Hippocampal formation (tissue), 2 donors: ENCODE results near the gene CHAD.
"Not testable (repeated sequence)": the region's sequence is repeated elsewhere in the genome, so short reads cannot be mapped to it uniquely, and the experiment has no call there.

Source experiments
- DNase-seq, 2 donors: peaks; one replicate each; lab custom pipeline; 2025; lab: John Stamatoyannopoulos, UW

Gene CHAD

DNA sequence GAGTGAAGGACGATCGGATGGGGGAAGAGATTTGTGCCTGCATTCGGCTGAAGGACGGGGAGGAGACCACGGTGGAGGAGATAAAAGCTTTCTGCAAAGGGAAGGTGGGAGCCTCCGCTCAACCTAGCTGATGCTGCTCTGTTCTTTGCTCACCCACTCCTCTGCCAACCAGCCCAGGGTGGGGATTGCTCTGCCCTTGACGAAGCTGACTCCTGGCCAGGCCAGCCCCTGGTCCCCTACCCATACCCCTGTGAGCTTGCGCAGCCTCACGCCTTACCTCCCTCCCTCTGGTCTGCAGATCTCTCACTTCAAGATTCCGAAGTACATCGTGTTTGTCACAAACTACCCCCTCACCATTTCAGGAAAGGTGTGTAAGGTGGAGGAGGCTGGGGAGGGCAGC lies 5.2 kb upstream of the CHAD start:
- DNase-seq: no peak

DNA sequence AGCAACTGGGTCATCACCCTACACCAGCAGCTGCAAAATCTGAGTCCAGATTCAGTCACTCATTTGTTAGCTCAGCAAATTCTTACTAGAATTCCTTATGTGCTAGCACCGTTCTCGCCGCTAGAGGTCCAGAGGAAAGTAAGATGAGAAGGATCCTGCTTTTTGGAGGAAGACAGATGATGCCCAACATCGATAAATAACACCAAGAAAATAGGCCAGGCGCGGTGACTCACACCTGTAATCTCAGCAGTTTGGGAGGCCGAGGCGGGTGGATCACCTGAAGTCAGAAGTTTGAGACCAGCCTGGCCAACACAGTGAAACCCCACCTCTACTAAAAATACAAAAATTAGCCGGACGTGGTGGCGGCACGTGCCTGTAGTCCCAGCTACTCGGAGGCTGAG lies 4.1 kb upstream of the CHAD start:
- DNase-seq: not testable (repeated sequence)

DNA sequence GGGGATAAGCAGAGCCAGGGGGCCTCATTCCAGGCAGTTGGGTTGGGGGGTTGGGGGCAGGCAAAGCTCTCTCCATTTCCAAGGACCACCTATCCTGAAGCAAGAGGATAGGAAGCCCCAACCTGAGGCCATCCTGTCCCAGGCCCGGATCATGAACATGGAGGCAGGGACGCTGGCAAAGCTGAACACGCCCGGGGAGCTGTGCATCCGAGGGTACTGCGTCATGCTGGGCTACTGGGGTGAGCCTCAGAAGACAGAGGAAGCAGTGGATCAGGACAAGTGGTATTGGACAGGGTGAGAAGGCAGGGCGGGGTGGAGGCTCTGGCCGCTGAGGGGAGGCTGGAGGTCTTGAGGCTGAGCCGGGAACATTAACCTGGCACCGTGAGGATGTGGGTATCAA lies 3.6 kb upstream of the CHAD start:
- no peak for DNase-seq

DNA sequence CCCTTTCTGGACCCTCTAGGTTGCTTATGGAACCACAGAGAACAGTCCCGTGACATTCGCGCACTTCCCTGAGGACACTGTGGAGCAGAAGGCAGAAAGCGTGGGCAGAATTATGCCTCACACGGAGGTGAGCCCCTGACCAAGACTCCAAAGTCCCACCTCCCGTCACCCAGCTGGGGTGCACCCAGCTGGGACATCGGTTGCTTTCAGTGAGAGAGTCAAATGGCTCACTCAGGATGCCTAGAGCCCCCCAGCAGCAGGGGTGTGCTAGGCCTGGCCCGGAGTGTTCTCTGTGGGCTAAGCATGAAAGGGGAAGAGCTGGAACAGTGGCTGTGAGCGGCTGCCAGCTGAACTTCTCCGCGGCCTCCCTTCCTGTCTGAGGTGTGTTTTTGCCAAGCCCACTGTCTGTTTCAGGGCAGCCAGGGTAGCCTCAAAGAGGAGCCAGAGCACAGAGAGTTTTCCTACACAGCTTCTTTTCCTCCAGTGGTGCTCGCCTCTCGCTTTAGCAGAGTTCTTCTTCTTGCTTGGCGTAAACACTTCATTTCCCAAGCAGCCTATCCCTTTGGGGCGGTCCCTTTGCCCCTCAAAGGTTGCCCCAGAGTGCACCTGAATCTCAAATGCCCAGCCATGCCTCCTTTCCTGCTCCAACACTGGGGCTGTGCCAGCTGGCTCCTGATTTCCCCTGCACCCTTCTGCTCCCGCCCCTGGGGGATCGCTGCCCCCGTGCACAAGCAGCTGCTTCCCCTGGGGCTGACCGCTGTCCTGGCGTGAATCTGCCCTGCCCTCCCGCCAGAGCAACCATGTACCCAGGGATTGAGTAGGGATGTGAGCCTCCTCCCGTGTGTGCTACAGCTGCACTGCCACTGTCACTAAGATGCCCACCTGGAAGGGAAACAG lies 2.6 kb upstream of the CHAD start:
- DNase-seq: no peak

DNA sequence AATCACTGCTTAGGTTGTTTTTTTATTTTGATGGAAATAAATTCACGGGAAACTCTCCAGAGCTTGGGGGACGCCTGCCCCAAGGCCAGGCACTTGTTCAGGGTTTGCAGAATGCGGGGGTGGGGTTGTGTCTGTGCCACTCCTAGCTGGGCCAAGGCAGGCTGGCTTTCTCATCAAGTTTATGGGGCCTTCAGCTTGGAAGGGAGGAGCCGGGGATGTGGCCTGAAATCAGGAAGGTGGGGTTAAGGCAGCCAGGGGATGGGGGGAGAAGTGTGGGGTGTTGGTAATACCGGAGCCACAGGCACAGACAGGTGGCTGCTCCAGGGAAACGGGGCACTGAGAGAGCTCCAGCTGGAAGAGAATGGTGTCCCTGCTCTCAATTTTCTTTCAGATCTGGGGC lies 1.7 kb upstream of the CHAD start:
- no peak for DNase-seq

DNA sequence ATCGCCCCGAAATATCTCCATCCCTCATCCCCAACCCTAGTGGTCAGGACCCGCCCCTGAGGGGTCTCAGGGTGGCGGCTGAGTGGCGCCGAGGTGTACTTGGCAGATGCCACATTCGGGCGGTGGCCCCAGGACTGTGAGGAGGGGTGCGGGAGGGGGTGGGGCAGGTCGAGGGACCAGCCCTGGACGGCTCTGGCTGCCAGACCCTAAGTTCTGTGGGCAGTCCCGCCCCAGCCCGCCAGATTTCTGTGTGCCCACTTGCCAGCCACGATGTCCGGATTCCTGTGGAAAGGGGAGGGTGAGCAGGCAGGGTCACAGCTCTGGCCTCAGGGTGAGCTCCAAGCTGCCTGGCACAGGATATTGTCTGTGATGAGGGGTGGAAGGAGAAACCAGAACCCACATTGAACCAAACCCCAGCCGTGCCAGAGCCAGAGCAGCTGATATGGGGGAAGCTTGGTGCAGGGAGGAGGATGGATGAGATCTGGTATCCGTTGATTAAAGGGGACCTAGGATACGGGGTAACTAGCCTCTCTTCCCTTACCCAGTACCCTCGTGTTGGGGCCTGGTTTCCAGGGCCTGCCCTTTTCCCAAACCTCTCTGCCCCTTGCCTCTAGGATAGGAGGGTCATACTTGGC lies 1.1 kb upstream of the CHAD start:
- no peak for DNase-seq

DNA sequence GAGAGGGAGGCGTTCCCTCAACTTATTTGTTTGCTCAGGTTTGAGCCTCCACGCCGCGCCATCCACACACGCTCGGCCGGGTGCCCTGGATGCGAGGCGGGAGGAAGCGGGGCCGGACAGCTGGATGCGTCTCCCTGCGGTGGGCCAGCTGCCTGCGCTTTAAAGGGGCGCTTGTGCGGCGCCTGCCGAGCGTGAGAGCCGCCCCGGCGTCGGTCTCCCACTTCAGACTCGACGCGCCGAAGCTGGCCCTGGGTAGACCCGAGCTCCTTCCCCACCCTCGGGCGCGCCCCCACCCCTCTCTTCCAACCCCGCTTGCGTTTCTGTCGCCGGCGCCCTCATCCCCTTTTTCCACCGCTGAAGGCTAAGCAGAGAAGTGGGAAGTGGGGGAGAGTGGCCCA lies 527 bp upstream of the CHAD start:
- no peak for DNase-seq

DNA sequence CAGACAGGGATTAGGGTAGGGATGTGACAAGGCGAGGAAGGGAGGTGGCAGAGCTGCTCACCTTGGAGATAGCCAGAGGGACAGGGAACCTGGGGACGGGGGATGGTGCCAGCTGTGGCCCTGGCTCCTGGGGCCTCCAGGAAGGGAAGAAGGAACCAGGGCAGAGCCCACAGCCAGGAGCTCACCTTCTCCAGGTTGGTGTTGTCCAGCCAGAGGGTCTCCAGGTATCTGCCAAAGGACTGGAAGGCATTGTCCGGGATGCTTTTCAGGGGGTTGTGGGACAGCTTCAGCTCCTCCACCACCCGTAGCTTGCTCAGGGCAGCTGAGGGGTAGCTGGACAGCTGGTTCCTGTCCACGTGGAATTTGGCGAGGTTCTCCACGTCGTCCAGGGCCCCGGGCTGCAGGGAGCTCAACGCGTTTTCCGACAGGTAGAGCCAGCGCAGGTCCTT lies 801 bp downstream of the CHAD start:
- no peak for DNase-seq

DNA sequence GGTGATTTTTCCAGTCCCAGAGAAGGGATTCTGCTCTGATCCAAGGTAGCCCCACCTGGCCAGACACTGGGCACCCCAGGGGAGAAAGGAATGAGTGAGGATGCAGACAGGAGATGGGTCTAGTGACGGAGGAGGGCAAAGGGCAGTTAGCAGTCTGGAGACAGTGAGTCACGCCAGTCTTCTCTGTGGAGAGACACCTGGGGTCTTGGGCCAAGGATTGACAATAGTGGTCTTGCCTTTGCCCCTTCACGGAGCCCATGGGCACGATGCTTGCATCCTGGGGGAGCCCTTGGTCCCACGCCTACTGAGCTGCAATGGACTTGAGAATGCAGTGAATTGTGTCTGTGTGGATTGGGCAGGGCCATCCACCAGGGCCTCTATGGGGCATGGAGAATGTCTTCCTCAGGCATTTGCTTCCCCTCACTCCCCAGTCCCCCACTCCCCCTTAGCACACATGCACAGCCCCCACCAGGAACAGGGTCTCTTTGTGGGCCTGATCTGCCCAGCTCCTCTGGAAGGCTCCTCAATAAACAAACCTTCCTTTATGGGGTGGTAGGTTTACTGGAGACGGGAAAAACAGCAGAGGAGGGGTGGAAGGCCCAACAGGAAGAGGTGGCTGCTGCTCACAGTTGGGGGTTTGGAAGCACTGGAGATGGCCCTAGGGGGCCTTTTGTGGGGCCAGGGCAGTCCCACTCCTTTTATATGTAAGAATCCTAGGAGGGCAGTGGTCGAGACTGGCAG lies 1.4 kb downstream of the CHAD start:
- no peak for DNase-seq

DNA sequence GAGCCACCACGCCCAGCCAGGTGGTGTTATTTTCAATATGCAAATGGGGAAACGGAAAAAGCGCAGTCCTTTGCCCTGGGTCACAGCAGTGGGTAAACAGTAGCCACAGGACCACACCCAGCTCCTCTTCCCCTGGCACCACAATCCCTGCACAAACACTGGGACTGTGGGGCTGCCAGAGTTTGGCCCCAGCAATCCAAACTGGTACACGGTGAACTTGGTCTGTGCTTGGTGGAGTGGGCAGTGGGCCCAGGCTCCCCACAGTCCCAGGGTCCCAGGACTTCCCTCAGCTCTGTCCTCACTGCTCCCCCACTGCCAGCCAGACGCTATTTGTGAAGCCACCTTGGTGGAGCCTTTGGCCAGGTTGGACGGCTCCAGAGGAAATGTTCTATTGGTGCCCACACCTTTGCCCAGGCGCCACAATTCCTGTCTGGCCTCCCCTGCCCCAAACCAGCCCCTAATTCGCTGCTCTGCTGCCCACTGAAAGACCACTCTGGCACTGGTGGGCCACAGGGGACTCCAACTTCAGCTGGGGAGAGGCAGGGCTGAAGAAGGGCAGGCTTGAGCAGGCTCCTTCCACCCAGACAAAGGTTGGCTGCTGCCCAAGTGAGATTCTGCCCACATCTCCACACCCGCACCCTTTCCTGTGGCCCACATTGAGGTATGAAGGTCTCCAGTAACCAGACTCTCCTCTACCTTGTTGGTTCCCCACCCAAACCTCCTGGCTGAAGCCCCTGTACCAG lies 2.1 kb downstream of the CHAD start:
- DNase-seq: no peak

DNA sequence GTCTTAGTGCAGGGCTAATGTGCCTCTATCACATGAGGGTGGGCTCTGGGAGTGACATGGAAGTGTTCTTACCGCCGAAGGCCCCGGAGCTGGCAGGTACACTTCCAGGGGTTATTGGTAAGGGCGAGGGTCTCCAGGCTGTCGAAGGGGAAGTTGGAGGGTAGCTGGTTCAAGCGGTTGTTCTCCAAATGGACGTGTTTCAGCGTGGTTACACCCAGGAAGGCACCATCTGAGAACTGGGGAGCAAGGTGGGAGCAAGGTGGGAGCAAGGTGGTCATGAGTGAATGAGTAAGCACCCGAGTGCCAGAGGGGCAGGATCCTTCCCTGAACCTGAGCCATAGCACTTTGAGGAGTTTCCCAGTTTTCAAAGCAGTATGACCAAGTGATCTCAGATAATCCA lies 3.0 kb downstream of the CHAD start:
- no peak for DNase-seq

DNA sequence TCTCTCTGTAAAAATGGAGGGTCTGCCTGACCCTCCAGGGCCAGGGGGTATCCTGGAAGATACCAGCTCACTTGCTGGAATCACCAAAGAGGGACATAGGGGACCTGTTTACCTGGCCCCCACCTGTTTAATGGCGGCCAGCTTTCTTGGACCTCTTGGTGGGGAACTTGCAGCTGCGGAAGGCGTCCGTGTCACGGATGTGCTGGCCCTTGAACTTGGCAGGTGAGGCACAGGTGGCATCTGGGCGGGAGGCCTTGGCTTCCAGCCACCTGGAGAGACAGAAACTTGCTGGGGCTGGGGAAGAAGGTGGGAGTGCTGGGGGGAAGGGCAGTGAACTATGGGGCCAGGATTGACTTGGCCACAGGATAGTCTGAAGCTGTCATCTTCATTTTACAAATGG lies 3.5 kb downstream of the CHAD start:
- DNase-seq: no peak

DNA sequence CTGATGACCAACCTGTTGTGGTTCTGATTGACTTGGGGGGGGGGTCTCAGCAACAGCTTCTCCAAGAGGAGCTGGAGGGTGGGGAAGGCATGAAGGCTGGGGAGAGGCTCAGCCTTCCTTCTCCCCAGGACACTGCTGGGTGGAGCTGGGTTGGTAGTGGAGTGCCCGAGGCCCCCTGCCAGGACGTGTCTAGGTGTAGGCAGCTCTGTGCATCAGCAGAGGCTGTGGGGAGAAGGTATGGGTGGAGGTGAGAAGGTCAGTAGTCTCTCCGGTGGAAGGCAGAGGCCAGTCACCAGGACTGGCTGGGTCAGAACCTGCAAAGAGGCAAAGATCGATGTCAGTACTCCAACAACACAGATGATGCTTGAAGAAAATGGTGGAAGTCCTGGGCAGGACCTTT lies 3.9 kb downstream of the CHAD start:
- no peak for DNase-seq

DNA sequence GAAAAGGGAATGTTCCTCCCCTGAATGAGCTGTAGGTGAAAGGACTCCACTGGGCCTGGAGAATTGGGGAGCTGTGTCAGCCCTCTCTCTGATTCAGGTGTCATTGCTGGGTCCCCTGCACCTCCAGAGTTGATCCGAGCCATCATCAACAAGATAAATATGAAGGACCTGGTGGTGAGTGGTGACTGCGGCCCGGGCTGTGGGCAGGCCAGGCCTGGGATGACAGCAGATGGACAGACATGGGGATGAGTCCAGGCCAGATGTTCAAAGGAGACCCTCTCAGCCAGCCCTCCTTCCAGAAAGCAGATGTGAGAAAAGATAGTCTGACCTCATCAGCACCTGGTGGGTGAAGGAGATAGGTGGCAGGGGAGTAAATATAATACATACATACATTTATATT lies 4.6 kb downstream of the CHAD start:
- DNase-seq: no peak

DNA sequence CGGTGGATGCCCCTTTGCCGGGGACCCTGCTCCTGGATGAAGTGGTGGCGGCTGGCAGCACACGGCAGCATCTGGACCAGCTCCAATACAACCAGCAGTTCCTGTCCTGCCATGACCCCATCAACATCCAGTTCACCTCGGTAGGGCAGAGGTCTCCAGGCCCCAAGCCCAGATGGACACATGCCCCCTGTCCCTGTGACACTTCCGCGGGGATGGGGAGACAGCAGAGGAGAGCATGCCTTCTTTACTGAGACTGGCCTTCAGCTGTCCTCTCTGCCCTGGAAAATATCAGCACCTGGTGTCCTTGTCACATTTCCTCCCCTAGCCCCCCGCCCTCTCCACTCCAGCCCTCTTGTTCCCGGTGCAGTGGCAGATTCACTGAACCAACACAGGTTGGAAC lies 6.2 kb downstream of the CHAD start:
- DNase-seq: no peak

DNA sequence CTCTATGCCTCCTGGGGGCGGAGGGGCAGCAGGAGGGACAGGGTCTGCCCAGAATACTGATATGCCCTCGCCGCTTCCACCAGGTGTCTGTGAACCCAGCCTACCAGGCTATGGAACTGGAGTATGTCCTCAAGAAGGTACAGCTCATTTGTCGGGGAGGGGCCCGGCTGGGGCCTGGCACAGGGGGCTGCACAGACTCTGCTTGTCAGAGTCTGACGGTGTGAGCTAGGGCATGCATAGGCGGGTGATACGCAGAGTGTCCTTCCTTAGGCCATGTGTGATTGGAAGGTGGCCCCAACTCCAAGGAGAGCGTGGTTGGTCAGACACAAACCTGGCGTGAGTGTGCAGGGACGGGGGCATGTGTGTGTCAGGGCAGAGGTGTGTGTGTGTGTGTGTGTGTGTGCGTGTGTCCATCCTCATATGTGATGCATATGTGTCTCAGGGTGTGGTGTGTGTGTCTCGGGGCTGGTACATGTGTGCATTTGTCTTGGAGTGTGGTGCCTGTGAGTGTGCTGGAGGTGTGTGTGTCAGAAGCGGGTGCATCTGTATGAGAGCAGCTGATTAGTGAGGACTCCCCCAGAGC lies 7.0 kb downstream of the CHAD start:
- no peak for DNase-seq

DNA sequence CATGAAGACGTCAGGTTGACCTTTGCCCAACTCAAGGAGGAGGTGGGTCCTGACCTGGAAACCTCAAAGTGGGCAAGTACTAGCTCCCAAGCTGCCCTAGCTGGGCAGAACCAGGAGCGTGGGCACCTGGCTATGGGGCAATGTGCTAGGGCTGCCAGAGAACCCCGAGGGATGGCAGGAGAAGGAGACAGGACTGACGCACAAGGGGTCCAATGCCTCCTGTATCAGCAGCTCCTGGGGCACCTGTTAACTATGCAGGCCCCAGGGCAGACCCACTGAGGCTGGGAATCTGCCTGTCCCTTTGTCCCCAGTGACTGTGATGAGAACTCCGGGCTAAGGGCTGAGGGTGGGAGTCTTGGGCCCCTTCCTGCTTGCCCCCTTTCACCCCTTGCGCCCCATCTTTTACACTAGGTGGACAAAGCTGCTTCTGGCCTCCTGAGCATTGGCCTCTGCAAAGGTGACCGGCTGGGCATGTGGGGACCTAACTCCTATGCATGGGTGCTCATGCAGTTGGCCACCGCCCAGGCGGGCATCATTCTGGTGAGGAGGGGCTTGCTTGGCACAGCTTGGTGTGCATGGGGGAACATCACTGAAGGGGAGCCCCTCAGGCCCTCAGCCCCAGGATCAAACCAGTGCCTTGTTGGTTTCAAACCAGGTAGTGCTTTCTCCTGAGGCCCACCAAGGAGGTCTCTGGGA lies 7.7 kb downstream of the CHAD start:
- no peak for DNase-seq

DNA sequence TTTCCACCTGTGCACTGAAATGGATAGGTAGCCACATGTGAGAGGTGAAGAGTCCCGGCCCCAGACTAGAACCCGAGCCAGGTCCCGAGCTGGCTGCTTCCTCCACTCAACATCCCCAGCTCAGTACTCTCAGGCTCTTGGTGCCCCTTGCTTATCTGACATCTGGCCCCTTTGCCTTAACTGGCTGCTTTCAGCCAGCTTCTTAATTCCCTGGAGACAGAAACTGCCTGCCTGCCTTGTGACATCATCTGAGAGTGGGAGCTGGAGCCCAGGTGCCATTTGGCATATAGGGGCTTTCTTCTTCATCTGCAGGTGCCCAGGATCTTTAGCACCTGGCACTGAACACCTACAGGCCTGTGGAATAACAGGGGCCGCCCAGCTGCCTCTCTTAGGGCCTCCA lies 8.9 kb downstream of the CHAD start:
- DNase-seq: no peak

DNA sequence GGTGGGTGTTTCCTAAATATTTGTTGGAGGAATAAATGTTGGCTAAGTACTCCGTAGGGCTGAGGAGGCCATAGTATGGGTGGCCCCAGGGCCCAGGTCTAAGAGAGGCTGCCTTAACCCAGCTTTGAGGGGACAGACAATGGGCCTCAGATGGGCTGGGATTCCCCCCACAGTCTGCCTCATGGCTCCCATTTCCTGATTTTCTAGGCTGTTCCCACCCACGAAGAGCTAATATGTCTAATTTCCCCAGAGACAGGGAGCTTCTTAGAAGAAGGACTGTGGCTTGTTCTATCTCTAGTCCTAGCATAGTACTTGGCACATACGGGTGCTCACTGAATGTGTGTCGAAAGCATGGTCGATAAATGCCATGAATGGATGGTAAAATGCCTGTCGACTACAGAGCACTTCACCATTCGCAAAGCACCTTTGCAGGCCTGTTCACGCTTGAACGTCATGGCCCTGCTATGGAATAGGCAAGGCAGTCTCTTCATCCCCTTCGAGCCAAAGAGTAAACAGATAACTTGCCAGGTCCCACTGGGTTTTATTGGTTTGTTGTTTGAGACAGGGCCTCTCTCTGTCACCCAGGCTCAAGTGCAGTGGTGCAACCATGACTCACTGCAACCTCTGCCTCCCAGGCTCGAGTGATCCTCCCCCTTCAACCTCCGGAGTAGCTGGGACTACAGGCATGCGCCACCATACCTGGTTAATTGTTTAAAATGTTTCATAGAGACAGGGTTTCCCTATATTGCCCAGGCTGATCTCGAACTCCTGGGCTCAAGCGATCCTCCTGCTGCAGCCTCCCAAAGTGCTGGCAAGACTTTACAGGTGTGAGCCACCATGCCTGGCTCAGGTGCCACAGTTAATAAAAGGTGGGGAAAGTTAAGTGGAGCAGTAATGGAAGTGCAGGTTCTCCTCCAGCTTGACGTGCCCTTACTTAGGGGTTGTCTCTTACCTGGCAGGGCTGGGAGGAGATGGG lies 9.7 kb downstream of the CHAD start:
- DNase-seq: no peak

DNA sequence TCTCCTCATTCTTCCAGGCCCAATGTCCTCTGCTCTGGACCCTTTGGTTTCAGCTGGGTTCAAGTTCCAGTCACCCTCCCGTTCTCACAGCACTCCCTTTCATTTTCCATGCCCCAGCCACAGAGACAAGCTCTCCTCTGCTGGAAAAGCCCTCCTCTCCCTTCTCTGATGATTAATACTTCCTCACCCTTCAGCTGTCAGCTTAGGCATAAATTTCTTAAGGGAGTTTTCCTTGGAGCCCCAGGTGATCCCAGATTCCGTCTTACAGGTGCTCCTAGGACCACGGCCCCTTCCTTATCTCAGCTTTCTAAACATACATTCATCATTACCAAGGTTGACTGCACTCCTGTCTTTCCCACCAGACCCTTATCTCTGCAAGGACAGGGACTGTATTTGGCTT lies 10.4 kb downstream of the CHAD start:
- DNase-seq: no peak
